ENCODE measurements around the gene MPPED2.

The MPPED2 gene

DNA sequence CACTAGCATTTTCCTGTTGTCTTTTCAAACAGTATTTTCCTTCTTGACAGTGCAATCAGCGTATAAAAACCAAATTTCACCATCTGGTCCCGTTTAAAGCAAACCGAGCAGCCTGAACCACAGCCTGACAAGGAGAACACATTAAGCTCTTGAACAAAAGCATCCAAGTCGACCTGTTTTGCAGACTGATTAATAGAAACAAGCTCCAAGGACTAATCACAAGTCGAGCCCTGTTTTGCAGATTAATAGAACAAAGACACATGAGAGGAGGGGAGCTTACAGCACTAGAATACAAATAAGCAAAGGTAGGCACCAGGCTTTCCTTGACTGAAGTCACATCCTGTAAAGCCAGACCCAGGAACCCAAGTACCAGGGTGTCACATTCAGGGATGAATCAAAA, 104.8 kb downstream of the MPPED2 start:
- no peak for DNase-seq

DNA sequence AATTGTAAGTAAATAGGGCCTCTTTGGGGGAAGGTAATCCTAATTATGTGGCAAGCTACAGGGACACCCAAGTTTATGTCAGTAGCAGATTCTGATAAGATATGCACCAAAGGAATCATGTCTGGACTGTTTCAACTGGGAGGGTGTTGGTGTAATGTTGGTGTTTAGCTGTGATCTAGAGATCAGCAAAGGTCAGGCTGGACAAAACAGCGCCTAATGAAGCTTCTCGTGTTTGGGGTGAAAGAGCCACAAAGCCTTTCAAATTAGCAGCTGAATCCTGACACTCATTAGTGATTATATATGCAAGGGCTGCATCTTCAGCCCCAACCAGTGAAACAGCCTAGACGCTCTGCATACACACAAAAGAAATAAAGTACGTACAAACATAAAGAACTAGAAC, 106.3 kb downstream of the MPPED2 start:
- no peak for DNase-seq

DNA sequence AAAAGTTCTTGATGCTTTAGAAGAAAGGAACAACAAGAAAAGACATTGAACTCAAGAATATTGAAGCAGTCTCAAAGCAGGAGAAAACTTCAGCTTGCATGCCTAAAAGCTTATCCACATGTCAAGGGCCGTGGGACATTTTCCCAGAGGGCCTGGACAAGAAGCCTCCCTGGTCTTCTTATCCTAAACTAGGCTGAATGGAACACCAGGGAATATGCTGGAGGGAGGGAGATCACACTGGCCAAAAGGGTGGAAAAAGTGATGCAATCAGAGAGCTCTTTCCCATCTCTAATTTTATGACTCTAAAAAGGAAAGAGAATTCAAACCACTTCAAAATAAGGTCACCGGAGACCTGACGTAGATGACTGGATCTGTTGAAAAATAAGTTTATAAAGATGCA, 107.2 kb downstream of the MPPED2 start:
- DNase-seq: no peak

- no peak for DNase-seq
Observed at GRCh38 chr11:30477061-30477460, 109.1 kb downstream of the MPPED2 start.

DNA sequence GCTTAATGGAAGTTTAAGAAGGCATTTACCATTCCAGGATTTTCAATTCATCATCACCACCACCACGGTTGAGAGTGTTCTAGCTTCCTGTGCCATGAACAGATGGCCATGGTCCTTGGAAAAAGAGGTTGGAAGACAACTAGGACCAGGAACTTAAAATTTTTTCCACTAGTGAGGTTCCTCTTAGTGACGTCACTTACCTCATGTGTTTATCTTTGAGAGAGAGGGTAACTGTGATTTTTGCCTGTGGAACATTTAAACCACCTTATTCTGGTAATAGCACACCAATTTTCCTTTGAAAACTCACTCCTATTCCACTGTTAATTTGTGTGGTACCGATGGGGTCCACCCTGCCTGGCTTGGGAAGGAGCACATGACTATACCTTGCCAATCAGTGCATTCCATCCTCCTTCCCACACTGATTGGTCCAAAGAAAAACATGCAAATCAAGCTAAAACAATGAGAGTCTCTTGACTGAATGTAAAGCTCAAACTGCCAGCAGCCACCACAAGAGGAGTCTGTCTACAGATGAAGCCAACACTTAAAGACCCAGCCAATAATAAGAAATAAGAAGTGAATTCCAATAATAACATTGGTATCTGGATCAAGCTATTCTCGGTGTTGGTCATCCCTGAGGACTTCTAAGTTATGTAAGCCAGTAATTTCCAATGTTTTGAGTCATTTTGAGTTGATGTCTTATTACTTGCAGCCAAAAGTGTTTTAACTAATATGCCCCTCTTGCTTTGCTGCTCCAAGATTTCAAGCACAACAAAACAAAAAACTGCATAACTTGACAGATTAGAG, 111.8 kb downstream of the MPPED2 start:
- no peak for DNase-seq

DNA sequence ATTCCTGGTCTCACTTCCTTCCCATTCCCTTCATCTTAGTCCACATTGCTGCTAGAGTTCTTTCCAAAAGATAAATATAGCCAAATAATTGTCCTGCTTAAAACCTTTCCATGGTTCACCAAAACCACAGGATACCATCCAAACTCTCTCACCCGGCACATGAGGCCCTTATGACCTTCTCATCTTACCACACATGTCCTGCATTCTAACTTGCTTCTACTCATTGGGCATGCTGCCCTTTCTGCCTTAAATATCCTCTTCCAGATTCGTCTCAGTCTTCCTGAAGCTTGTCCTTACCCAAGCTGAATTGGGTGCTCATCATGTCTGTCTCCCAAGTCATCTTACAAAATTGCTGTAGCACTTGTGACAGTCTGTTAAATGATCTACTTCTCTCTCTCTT, 114.9 kb downstream of the MPPED2 start:
- DNase-seq: no peak

- DNase-seq: no peak
Observed at GRCh38 chr11:30468881-30469280, 117.3 kb downstream of the MPPED2 start.

- DNase-seq: no peak
Observed at GRCh38 chr11:30467176-30467575, 119.0 kb downstream of the MPPED2 start.

DNA sequence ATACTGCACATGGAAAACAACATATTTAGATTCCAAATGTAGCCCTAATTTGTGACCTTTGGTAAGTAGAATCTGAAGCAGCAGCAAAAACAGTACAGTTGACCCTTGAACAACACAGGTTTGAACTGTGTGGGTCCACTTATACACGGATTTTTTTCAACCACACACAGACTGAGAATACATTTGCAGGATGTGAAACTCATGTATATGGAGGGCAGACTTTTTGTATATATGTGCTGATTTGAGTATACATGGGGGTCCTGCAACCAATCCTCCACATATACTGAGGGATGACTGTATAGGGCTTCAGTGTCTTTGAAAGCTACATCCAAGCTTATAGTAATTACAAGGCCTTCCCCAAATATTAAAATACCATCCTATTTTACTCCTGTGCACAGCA, 120.5 kb downstream of the MPPED2 start:
- DNase-seq: no peak

DNA sequence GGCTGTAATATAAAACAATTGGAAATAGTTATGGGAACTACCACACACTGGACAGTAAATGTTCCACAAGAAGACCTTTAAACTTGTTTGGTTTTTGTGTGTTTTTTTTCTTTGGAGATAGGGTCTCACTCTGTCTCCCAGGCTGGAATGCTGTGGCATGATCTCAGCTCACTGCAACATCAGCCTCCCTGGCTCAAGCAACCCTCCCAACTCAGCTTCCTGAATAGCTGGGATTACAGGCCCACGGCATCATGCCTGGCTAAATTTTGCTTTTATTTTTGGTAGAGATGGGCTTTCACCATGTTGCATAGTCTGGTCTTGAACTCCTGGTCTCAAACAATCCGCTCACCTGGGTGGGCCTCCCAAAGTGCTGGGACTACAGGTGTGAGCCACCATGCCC, 121.0 kb downstream of the MPPED2 start:
- no peak for DNase-seq

- DNase-seq: no peak
Observed at GRCh38 chr11:30463266-30463665, 122.9 kb downstream of the MPPED2 start.

- DNase-seq: no peak
Observed at GRCh38 chr11:30462421-30462820, 123.7 kb downstream of the MPPED2 start.

GRCh38 chr11:30459821-30460220, 126.3 kb downstream of the MPPED2 start:
- no peak for DNase-seq

DNA sequence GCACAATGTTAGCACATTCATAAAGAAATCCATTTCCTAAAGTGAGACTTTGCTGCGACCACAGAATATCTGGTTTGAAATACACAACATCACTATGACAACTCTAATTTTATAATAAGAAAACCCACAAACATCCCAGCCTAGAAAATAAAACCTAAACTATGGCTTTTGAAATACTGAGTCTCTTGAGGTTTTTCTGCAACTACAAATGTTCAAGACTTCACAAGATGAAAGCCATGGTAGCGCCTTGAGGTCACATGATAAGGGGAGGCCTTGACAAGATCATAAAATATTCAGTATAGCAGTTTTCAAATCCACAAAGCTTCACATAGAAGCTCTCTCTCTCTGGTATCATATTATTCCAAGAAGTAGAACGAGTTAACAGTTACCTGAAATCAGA, 126.8 kb downstream of the MPPED2 start:
- no peak for DNase-seq

GRCh38 chr11:30458541-30458940, 127.6 kb downstream of the MPPED2 start:
- no peak for DNase-seq

DNA sequence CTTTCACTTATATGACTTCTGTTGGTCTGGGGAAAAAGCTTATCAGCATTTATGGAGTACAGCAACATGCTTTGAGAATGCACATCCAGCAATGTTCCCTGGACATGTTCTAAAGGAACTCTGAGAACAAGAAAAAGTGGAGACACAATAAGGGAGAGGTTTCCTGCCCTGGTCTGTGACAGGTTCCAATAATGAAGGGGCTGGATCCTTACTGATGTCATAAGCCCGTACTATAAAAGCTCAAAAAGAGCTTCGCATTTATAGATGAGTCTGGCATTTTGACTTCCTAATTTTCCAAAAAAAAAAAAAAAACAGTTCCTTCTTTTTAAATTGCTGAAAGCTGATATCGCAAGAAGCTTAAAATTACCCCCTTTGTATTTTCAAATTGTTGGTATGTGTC, 129.1 kb downstream of the MPPED2 start:
- no peak for DNase-seq

DNA sequence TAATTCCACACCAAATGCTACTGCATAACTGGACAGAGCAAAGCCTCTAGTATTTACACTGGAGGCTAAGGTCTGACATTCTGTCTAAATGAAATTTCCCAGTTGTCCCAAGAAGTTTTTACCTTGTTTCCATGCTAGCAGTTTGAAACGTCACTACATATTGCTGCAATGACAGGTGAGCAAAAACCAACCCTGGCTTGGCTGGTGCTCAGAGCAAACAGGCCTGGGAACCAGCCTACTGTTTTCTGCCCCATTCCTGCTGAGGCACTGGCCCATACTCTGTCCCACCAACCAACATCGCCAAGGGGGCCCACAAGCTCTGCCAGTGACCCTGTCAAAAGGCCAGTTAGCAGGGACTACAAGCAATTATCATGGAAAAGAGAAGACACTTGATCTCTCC, 131.1 kb downstream of the MPPED2 start:
- DNase-seq: no peak

GRCh38 chr11:30454541-30454940, 131.6 kb downstream of the MPPED2 start:
- no peak for DNase-seq

- DNase-seq: no peak
Observed at GRCh38 chr11:30454111-30454510, 132.0 kb downstream of the MPPED2 start.

GRCh38 chr11:30453705-30454104, 132.4 kb downstream of the MPPED2 start:
- DNase-seq: no peak

- DNase-seq: no peak
Observed at GRCh38 chr11:30452842-30453241, 133.3 kb downstream of the MPPED2 start.

- no peak for DNase-seq
Observed at GRCh38 chr11:30452114-30452513, 134.0 kb downstream of the MPPED2 start.

DNA sequence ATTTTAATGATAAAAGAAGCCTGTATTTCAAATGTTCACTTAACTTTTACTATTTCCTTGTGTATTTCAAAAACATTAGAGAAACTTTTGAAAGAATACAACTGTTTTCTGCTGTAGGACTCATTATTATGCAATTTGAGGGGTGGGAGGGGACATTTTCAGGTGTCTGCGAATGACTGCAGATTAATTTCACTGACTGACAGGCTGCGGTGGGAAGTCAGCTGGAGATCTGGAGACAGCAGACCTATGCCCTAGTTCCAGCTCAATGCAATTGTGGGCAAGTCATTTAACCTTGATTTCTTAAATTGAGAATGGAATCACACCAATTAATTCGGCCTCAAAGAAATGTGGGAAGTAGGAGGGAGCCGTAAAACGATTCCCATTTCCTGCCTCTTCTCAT, 134.5 kb downstream of the MPPED2 start:
- DNase-seq: no peak

GRCh38 chr11:30451167-30451566, 135.0 kb downstream of the MPPED2 start:
- DNase-seq: no peak

DNA sequence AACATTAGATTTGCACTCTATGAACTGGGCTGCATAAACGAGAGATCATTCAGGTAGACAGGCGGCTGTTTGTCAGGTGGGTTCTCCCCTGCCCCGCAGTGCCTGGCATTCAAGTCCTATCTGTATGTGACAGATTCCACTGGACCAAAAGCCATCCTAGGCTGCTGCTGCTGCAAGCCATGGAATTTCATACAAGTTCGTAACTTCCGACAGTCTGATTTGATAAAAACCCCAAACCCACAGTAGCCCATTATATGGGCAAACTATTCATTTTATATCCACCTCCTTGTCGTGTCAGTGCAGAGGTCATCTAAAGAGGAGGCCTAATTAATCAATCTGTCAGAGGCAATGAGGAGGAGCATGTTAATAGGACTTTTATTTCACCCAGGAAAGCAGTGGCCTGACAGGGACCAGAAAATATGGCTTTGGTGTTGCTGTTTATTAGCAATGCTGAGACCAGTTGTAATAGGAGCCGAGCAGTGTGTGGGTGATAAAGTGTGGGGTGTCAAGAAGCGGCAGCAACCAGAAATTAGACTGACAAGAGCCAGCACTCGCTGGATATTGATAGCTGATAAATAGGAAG, 139.0 kb downstream of the MPPED2 start:
- no peak for DNase-seq
